NCI-H1436 treated with DMSO at 0.1 percent for 48 hours (cell line): ENCODE results near the gene GSTM5.
"Not testable (repeated sequence)": the region's sequence is repeated elsewhere in the genome, so short reads cannot be mapped to it uniquely, and the experiment has no call there.

ENCODE experiments used
- DNase-seq: peaks from one replicate; lab custom pipeline; 2025; lab: John Stamatoyannopoulos, UW

The GSTM5 gene

DNA sequence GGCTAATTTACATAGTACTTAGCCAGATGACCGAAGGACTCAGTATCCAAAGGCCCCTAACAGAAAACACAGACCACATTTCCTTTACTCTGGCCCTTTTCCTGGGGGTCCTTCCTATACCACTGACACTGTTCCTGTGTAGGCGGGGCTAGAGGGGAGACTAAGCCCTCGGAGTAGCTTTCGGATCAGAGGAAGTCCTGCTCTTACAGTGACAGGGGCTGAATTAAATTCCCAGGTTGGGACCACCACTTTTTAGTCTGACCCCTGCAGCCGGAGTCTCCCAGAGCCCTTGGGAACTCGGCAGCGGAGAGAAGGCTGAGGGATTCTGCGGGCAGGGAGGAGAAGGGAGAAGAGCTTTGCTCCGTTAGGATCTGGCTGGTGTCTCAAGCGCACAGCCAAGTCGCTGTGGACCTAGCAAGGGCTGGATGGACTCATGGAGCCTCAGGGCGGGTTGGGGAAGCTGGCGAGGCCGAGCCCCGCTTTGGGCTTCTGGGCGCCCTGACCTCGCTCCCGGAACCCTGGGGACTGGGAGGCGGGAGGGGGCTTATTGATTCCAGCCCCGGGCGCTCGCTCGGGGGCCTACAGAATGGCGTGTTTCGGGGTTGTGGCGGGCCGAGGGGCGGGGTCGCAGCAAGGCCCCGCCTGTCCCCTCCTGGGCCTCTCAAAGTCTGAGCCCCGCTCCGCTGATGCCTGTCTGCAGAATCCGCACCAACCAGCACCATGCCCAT, at the start of gene GSTM5:
TSS of gene GSTM5 (plus strand) at position 659 of the 728 bp plus-strand sequence. CDS start at position 721, 62 bp downstream.
- DNase-seq = not testable (repeated sequence)

DNA sequence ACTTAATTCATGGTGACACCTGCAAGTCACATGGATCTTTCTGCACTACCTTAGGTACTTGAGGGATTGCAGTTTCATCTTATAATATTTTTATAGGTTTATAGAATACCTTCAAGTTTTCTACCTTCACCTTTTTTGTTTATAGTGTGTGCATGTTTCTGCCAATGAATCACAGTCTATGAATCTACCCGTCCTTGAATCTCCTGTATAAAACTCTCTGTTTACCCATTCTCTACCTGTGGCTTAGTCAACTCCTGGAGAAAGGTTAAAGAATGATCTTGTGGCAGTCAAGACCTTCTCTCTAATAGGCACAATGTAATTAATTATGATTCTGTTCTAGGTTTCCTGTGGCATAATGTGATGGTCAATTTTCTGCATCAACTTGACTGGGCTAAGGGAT, 47.4 kb upstream of the GSTM5 start:
- no peak for DNase-seq

GRCh38 chr1:109667452-109668122, 44.5 kb upstream of the GSTM5 start, which contains the start of gene GSTM2:
Gene GSTM2 (plus strand): TSS chr1:109668057. CDS start chr1:109668116, 59 bp downstream.
- peak; percentile 45 for DNase-seq

- DNase-seq = no peak
Observed at GRCh38 chr1:109668123-109668775, 43.8 kb upstream of the GSTM5 start.

DNA sequence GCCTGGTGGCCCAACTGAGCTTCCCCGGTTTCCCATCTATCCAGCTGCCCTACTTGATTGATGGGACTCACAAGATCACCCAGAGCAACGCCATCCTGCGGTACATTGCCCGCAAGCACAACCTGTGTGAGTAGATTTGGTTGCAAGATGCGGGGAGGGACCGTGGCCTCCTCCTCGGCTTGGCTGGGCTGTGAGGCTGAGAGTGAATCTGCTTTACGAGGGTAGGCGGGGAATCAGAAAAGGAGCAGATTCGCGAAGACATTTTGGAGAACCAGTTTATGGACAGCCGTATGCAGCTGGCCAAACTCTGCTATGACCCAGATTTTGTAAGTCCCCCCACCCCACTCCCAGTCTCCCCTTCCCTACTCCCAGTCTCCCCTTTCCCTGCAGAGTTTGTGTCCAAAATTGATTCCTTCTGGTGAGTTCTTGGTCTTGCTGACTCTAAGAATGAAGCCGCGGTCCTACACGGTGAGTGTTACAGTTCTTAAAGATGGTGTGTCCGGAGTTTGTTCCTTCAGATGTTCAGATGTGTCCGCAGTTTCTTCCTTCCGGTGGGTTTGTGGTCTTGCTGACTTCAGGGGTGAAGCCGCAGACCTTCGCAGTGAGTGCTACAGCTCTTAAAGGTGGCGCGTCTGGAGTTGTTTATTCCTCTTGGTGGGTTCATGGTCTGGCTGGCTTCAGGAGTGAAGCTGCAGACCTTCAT, 42.7 kb upstream of the GSTM5 start:
- no peak for DNase-seq

DNA sequence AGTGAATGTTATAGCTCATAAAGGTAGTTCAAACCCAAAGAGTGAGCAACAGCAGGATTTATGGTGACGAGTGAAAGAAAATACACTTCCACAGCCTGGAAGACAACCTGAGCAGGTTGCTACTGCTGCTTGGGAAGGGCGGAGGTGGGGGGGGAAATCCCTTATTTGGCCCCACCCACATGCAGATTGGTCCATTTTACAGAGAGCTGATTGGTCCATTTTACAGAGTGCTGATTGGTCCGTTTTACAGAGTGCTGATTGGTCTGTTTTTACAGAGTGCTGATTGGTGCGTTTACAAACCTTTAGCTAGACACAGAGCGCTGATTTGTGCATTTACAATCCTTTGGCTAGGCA, 42.1 kb upstream of the GSTM5 start:
- DNase-seq = not testable (repeated sequence)

DNA sequence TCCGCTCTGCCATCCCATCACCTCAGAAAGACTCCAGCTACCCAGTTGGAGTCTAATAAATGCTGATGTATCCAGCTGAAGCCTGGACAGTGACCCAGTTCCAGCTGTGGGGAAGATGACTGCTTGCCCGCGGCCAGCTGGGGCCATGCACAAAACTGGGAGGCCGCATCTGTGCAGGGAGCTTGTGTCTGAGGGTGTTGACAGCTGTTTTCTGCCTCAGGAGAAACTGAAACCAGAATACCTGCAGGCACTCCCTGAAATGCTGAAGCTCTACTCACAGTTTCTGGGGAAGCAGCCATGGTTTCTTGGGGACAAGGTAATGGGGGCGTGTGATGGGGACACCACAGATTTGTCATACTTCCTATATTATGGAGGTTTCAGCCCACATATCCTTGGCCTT, 41.0 kb upstream of the GSTM5 start:
- no peak for DNase-seq

DNA sequence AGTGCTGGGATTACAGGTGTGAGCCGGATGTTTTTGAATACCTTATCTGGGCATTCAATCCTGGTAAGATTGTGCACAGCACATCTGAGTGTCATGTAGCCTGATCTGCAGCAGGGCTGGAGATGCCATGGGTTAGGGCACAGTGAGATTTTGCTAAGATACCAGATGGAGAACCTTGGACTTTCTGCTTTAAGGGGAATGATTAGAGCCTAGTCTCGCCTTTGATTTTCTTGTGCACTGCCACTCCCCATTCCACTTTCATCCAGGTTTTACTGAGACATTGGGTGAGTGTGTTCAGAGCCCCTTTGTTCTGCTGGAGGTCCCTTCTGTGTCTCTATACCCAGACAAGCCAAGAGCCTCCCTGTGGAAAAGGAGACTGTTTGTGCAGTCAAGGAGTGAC, 38.2 kb upstream of the GSTM5 start:
- DNase-seq = not testable (repeated sequence)

GRCh38 chr1:109676683-109677381, 35.2 kb upstream of the GSTM5 start:
- DNase-seq = not testable (repeated sequence)

DNA sequence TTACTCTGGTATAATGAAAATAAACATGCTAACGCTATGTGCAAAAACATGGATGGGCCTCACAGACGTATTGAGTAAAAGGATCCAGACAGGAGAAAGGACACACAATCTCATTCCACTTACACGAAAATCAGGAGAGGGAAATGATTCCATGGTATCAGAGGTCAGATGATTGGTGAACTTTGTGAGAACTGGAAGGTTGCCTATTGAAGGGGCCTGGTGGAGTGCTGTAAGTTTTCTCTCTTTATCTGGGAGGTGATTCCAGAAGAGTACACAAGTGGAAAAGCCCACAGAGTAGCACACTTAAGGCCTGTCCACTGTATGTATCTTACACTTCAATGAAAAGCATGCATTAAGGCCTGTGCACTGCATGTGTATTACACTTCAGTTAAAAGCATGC, 34.6 kb upstream of the GSTM5 start:
- no peak for DNase-seq

- not testable (repeated sequence) for DNase-seq
Observed at GRCh38 chr1:109678637-109679036, 33.4 kb upstream of the GSTM5 start.

- DNase-seq = not testable (repeated sequence)
Observed at GRCh38 chr1:109684777-109685176, 27.3 kb upstream of the GSTM5 start.

DNA sequence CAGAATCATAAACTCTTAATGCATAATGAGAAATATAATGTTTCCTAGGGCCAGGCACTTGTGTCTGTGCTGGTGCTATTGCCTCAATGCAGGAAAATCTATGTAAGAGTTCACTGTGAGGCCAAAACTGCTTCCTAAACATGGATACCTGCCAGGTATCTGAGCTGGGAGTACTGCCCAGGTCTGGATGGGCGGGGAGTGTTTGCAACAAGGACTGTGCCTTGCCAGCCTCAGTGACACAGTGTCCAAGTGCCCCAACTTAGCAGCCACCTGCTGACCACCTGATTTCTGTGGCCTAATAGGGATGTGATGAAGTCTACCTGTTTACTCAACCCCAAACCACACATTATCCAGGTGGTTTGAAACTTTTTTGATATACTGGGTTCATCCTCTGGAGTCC, 26.7 kb upstream of the GSTM5 start:
- not testable (repeated sequence) for DNase-seq

GRCh38 chr1:109685890-109686289, 26.2 kb upstream of the GSTM5 start:
- not testable (repeated sequence) for DNase-seq

DNA sequence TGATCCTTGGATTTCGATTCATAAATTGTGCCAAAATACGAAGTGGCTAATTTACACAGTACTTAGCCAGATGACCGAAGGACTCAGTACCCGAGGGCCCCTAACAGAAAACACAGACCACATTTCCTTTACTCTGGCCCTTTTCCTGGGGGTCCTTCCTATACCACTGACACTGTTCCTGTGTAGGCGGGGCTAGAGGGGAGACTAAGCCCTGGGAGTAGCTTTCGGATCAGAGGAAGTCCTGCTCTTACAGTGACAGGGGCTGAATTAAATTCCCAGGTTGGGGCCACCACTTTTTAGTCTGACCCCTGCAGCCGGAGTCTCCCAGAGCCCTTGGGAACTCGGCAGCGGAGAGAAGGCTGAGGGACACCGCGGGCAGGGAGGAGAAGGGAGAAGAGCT, 24.9 kb upstream of the GSTM5 start:
- DNase-seq = not testable (repeated sequence)

DNA sequence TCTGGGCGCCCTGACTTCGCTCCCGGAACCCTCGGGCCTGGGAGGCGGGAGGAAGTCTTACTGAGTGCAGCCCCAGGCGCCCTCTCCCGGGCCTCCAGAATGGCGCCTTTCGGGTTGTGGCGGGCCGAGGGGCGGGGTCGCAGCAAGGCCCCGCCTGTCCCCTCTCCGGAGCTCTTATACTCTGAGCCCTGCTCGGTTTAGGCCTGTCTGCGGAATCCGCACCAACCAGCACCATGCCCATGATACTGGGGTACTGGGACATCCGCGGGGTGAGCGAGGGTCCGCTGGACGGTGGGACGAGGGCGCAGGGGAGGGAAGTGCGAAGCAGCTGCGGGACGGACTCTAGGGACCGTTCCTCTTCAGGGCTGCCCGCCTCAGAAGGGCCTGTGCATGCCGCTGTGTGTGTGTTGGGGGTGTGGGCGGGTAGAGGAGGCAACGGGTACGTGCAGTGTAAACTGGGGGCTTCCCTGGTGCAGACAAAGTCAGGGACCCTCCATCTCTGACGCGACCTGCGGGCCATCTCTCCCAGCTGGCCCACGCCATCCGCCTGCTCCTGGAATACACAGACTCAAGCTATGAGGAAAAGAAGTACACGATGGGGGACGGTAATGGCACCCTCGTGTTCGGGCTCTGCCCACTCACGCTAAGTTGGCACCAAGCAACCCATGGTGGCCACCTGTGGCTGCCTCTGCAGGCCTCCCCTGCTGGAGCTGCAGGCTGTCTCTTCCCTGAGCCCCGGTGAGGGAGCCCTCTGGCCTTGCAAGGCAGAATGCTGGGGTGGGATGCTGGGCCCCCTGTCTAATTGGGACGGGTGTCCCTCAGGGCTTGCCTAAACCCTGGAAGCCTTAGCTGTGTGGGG, 24.2 kb upstream of the GSTM5 start, which contains the start of gene GSTM1:
TSS of gene GSTM1 (plus strand) at position 177 of the 859 bp plus-strand sequence. CDS start at position 234, 57 bp downstream.
- no peak for DNase-seq

GRCh38 chr1:109689844-109690405, 22.1 kb upstream of the GSTM5 start:
- DNase-seq = no peak

DNA sequence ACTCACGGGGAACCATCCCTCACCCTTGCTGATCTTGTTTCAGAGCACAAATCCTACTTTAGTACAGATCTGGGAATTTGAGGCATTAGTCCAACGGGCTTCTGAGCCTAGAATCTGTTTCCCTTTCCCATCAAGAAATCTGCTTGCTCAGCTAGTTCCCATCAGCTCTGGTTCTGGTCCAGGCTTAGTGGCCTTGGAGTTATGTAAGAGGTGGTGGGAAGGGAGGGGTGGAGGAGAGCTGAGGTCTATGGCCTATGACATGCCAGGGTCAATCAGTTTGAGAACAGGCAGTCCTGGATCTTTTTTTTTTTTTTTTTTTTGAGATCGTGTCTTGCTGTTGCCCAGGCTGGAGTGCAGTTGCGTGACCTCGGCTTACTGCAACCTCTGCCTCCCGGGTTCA, 20.3 kb upstream of the GSTM5 start:
- DNase-seq = no peak

DNA sequence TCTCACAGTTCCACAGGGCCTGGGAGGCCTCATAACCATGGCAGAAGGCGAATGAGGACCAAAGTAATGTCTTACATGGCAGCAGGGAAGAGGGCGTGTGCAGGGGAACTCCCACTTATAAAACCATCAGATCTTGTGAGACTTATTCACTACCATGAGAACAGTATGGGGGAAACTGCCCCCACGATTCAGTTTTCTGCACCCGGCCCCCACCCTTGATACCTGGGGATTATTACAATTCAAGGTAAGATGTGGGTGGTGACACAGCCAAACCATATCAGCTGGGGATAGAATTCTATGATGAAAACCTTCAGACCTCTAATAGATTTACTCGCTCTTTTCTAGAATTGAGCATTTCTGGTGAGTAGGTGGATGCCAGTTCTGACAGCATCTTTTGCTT, 17.7 kb upstream of the GSTM5 start:
- DNase-seq = not testable (repeated sequence)

GRCh38 chr1:109695138-109695537, 16.9 kb upstream of the GSTM5 start:
- DNase-seq = not testable (repeated sequence)
